Testis (tissue), 3 donors: ENCODE results near the gene METTL13. TPM values are rescaled to one million over a fixed set of nuclear protein-coding genes. Genes with fewer than 3 reads are reported as not detected.

ENCODE experiments used
- DNase-seq: peaks from one replicate; pipeline ENCODE4 v3.0.0-alpha.2; 2019
- H3K27ac ChIP-seq, 2 donors: fragments of 200-600 bp; sonication (generic); one replicate each; pipeline ENCODE4 v1.5.1; 2019
- H3K27me3 ChIP-seq: fragments of 200-600 bp; sonication (generic); one replicate; pipeline ENCODE4 v1.5.1; 2019
- H3K36me3 ChIP-seq: fragments of 200-600 bp; sonication (generic); one replicate; pipeline ENCODE4 v1.5.1; 2017; ENCODE audit warnings: low read depth; ENCODE audit errors: missing control alignments
- H3K4me1 ChIP-seq: fragments of 200-600 bp; sonication (generic); one replicate; pipeline ENCODE4 v1.5.1; 2019
- H3K4me3 ChIP-seq, 2 donors: fragments of 200-600 bp; sonication (generic); one replicate each; pipeline ENCODE4 v1.5.1; 2017 to 2019
- H3K9me3 ChIP-seq: fragments of 200-600 bp; sonication (generic); one replicate; pipeline ENCODE4 v1.5.1; 2017
- POLR2A ChIP-seq: fragments of 450-650 bp; IDR thresholded peaks from one replicate; pipeline ENCODE4 v1.6.1; 2017; ENCODE audit warnings: antibody characterized with exemption, mild to moderate bottlenecking, moderate library complexity
- WGBS, 2 donors: methylation state at CpG; one replicate each; pipeline ENCODE4 v1.1.5; 2018; 5-methylcytosine and 5-hydroxymethylcytosine counted together
- intact Hi-C: fragments of 100-400 bp; cut with DNase I; formaldehyde crosslinking; loops from one replicate; pipeline ENCODE4 v1.15.1; 2023; ENCODE audit warnings: low total_unique reads
- polyA plus RNA-seq: library from polyadenylated mRNA; stranded (reverse); fragments of 350-450 nt; fragmentation: Illumina TruSeq; extraction: RNeasy Lipid Tissue Mini Kit (QIAGEN cat#74804); gene quantifications from one replicate; pipeline ENCODE4 v1.2.3, GENCODE V29; 2014; ENCODE audit warnings: low read depth, low replicate concordance; ENCODE audit not compliant: insufficient read depth
- total RNA-seq, 2 donors: library from RNA; depleted of rRNA; stranded (reverse); fragments of >200 nt; gene quantifications; one replicate each; pipeline ENCODE4 v1.2.3, GENCODE V29; 2016
- TF ChIP-seq, protein P1 (sequence below), 3 experiments: fragments of 450-650 bp in 2 of 3; fragments of 200-600 bp in 1 of 3; sonication (generic) in 1 of 3; IDR thresholded peaks; one replicate each; pipeline ENCODE4 v1.5.1; 2016 to 2019; ENCODE audit warnings: antibody characterized with exemption in 3 of 3, mild to moderate bottlenecking in 2 of 3, moderate library complexity in 1 of 3

The METTL13 gene
- total and polyA plus RNA-seq, 3 donors from 2014 or later, result 47.2 to 50.3 (median 47.5) TPM

DNA sequence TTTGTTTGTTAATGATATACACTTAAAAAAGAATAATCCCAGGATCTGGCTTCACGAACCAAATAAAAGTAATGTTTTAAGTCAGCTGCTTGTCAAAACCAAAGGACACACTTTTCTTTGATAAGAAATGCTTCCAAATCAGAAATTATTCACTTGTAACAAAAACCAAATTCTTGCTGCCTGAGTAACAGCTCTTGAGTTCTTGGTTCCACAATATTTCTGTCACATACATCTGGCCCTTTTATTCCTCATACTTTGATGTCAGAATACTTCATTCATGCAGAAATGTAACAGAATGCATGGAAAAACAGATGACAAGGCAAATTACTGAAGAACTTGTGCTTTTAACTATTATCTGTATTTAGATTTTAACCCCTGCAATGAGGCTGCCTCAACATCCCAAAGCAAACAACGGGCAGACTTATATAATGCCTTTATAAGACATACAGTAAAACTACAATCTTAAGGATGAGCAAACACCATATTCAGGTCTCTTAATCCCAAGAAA lies 41.0 kb upstream of the METTL13 start:
- 50 to 57% methylated on average over 2 of the region's 2 CpGs for WGBS, 2 donors
- no peaks in the 10 kb centered on the region for H3K27me3 ChIP-seq
- H3K9me3 ChIP-seq, result no peaks in the 10 kb centered on the region
- peaks cover 27% of the 10 kb centered on the region for H3K4me1 ChIP-seq
- no peak for DNase-seq
- H3K4me3 ChIP-seq, result no peak overlapping the region
- intact Hi-C loops, result no loop called here
- H3K27ac ChIP-seq, result peak overlapping the region in 1 of 2 donors; percentile 99
- TF ChIP-seq POLR2A, result no peak
- TF ChIP-seq, protein P1, sequence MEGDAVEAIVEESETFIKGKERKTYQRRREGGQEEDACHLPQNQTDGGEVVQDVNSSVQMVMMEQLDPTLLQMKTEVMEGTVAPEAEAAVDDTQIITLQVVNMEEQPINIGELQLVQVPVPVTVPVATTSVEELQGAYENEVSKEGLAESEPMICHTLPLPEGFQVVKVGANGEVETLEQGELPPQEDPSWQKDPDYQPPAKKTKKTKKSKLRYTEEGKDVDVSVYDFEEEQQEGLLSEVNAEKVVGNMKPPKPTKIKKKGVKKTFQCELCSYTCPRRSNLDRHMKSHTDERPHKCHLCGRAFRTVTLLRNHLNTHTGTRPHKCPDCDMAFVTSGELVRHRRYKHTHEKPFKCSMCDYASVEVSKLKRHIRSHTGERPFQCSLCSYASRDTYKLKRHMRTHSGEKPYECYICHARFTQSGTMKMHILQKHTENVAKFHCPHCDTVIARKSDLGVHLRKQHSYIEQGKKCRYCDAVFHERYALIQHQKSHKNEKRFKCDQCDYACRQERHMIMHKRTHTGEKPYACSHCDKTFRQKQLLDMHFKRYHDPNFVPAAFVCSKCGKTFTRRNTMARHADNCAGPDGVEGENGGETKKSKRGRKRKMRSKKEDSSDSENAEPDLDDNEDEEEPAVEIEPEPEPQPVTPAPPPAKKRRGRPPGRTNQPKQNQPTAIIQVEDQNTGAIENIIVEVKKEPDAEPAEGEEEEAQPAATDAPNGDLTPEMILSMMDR (IDR thresholded peaks at IDR 0.05), result no peak
- H3K36me3 ChIP-seq, result no peaks in the 10 kb centered on the region

DNA sequence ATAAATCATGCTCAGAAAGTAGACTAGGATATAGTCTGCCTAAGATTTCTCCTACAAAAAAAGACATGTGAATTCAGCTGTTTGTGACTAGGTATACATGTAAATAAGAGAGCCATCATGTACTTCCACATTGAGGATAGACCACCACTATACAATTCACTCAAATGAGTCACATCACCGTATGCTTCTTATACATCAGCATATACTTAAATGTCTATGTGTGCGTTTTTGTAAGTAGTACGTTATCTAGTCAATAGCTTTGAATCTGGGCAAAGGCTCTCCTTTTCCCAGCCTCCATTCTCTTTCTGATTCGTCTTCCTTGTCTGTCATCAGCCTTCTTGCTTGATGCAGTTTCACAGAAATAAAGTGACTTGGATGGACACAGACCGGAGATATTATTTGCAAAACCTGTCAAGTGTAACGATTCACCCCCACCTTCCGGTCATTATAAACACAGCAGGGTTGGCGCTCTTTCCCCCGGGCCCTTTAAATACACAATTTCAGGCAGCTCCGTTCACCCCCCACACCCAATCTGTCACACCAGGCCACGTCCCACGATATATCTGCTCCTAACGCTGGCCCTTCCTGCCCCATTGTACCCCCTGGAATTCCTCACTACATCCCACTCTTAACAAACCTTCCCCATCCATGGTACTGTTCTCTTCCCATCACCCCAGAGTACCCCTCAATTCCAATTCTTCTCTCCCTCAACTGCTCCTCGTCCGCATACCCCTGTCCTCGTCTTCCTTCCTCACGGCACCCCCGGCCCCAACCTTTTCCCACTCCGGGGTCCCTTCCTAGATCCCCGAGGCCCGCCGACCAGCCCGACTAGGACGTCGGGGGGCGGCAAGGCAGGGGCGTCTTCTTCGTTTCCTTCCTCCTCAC lies 40.2 kb upstream of the METTL13 start:
- DNase-seq, result peak; percentile 74
- 1% methylated on average over 28 of the region's 28 CpGs for WGBS, 2 donors

DNA sequence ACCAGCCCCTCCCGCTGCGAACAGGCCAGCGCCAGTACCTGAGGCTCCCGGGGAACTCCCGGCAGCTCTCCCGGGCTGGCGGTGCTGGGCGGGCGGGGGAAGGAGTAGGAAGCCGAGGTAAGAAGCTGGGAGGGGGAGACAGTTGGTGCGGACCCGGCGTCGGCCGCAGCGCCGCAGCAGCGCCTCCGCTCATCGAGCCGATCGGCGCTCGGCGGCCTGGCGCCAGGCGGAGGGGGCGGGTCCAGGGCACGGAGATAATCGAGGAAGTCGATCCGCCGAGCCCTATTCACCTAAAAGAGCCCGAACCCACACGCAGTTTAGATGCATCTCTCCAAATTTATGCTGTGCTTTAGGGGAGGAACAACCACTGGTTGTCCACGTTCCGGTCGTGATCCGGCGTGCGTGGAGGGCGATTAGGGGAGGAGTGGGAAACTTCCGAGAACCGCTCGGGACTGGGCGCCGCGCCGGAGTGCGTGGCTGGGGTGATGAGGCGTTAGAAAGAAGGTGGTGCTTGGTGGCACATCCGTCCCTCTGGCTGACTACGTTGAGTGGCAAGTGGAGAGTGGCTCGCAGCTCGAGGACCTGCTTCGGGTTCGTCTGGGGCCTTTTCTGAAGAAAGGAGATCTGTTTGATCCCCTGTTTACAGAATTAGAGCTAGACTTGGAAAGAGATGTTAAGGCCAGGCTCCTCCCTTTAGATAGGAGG lies 39.4 kb upstream of the METTL13 start, which contains the start of gene VAMP4:
TSS of gene VAMP4 (minus strand) at position 194 of the 705 bp plus-strand sequence. CDS start 3,651 bp downstream, outside the sequence.
- peak within 1 kb of the TSS; percentile 83 to 99 for H3K4me3 ChIP-seq
- intact Hi-C loops, result no loop called here
- 0% methylated on average over 40 to 57 of the region's 57 CpGs for WGBS, 2 donors
- DNase-seq, result peak; percentile 94
- no peaks in the 10 kb centered on the region for H3K9me3 ChIP-seq
- peaks cover 27% of the 10 kb centered on the region for H3K4me1 ChIP-seq
- peak within 1 kb of the TSS; percentile 99 to 100 for H3K27ac ChIP-seq
- H3K36me3 ChIP-seq, result no peaks in the 10 kb centered on the region
- no peaks in the 10 kb centered on the region for H3K27me3 ChIP-seq
- TF ChIP-seq, protein P1 (IDR thresholded peaks at IDR 0.05), result no peak
- TF ChIP-seq POLR2A, result peak; percentile 86

More for the DNA sequence above, 40.2 kb upstream of the METTL13 start:
- Histone ChIP-seq H3K9me3 (no peaks in the 10 kb centered on the region), H3K27me3 (no peaks in the 10 kb centered on the region), H3K4me3 (peak overlapping the region; percentile 83 to 99), H3K36me3 (no peaks in the 10 kb centered on the region), H3K27ac (peak overlapping the region; percentile 99 to 100), H3K4me1 (peaks cover 27% of the 10 kb centered on the region)
- intact Hi-C loops, result no loop called here
- TF ChIP-seq, protein P1 (IDR thresholded peaks at IDR 0.05), result peak in 1 of 3 experiments; percentile 24
- no peak for TF ChIP-seq POLR2A

DNA sequence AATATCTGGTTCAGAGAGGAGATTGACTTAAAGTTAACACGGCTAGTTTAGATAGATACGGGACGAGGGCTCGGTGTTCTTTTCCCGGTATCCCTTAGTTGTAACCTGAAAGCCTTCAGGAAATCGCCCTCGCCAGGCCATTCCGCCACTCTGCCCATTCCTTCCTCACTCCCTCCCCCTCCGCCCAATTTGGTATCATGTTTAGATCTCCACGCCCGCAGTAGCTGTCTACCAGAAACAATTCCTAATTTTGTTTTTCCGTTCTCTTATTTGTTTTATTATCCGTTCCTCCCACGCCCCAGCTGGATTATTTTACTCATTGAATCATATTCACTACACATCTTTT lies 38.9 kb upstream of the METTL13 start:
- Histone ChIP-seq H3K27me3 (no peaks in the 10 kb centered on the region), H3K4me1 (peaks cover 27% of the 10 kb centered on the region), H3K27ac (peak overlapping the region; percentile 99 to 100), H3K36me3 (no peaks in the 10 kb centered on the region), H3K9me3 (no peaks in the 10 kb centered on the region), H3K4me3 (peak overlapping the region; percentile 83 to 99)
- DNase-seq, result peak; percentile 78
- WGBS, 2 donors, result 0% methylated on average over 14 of the region's 14 CpGs
- TF ChIP-seq, protein P1 (IDR thresholded peaks at IDR 0.05), result peak in 1 of 3 experiments; percentile 8
- no peak for TF ChIP-seq POLR2A
- intact Hi-C loops, result no loop called here
